ENCODE data around the gene MBD4.

MBD4 gene

GRCh38 chr3:129442486-129442885, 2.7 kb upstream of the MBD4 start:
- H3K27ac ChIP-seq (ENCODE audit: low read depth, low read length), result no peak overlapping the region
- no peak overlapping the region for H2AFZ ChIP-seq (ENCODE audit: insufficient read depth, low read length, poor library complexity)
- H3K27me3 ChIP-seq (ENCODE audit: insufficient read depth, low read length), result no peaks in the 10 kb centered on the region
- no peak overlapping the region for H2BK5ac ChIP-seq (ENCODE audit: low read depth, low read length, poor library complexity)
- H3K14ac ChIP-seq (ENCODE audit: low read length), result no peak overlapping the region
- H3K36me3 ChIP-seq (ENCODE audit: control insufficient read depth in 1 of 2, insufficient read depth in 2 of 2, low read length in 2 of 2), result peaks cover 0 to 2% of the 10 kb centered on the region in 2 experiments
- H3K4me2 ChIP-seq (ENCODE audit: low read length), result no peak overlapping the region
- H3K4ac ChIP-seq (ENCODE audit: low read depth, low read length), result no peak overlapping the region
- H3K4me1 ChIP-seq (ENCODE audit: control insufficient read depth in 1 of 2, insufficient read depth in 2 of 2, low read length in 2 of 2), result peaks cover 2 to 7% of the 10 kb centered on the region in 2 experiments
- peaks cover 9% of the 10 kb centered on the region for H3K79me2 ChIP-seq (ENCODE audit: control insufficient read depth, insufficient read depth, low read length, poor library complexity)
- no peak overlapping the region for H4K91ac ChIP-seq (ENCODE audit: low read depth, low read length)
- H3K9ac ChIP-seq (ENCODE audit: low read length), result no peak overlapping the region
- no CpG with 5 or more reads among the region's 2 CpGs for WGBS (ENCODE audit: extremely low coverage, insufficient coverage, insufficient read length)
- H3K4me3 ChIP-seq (ENCODE audit: low read depth, low read length), result no peak overlapping the region
- no peaks in the 10 kb centered on the region for H3K9me3 ChIP-seq (ENCODE audit: insufficient read depth, low read depth, low read length)
- no peak overlapping the region for H2BK12ac ChIP-seq (ENCODE audit: low read length)
- no peak overlapping the region for H3K18ac ChIP-seq (ENCODE audit: low read length)
- H3K79me1 ChIP-seq (ENCODE audit: low read length), result peaks cover 7% of the 10 kb centered on the region
- no peak overlapping the region for H3K23ac ChIP-seq (ENCODE audit: low read length)
- H2BK120ac ChIP-seq (ENCODE audit: insufficient read depth, low read length, poor library complexity), result no peak overlapping the region
- no peak overlapping the region for H2AK5ac ChIP-seq (ENCODE audit: low read length)
- DNase-seq, result no peak
- no peak overlapping the region for H4K8ac ChIP-seq (ENCODE audit: low read depth, low read length)
- no peak overlapping the region for H4K12ac ChIP-seq (ENCODE audit: low read depth, low read length)

- Histone ChIP-seq H3K9ac (ENCODE audit: low read length) (no peak overlapping the region), H2BK120ac (ENCODE audit: insufficient read depth, low read length, poor library complexity) (no peak overlapping the region), H3K23ac (ENCODE audit: low read length) (no peak overlapping the region), H2BK12ac (ENCODE audit: low read length) (no peak overlapping the region), H3K4me2 (ENCODE audit: low read length) (no peak overlapping the region), H2AFZ (ENCODE audit: insufficient read depth, low read length, poor library complexity) (no peak overlapping the region), H3K9me3 (ENCODE audit: insufficient read depth, low read depth, low read length) (no peaks in the 10 kb centered on the region), H3K4me1 (ENCODE audit: control insufficient read depth in 1 of 2, insufficient read depth in 2 of 2, low read length in 2 of 2) (peaks cover 0 to 7% of the 10 kb centered on the region in 2 experiments), H3K27me3 (ENCODE audit: insufficient read depth, low read length) (no peaks in the 10 kb centered on the region), H2BK5ac (ENCODE audit: low read depth, low read length, poor library complexity) (no peak overlapping the region), H3K79me2 (ENCODE audit: control insufficient read depth, insufficient read depth, low read length, poor library complexity) (peaks cover 9% of the 10 kb centered on the region), H3K36me3 (ENCODE audit: control insufficient read depth in 1 of 2, insufficient read depth in 2 of 2, low read length in 2 of 2) (peaks cover 0 to 4% of the 10 kb centered on the region in 2 experiments), H2AK5ac (ENCODE audit: low read length) (no peak overlapping the region), H3K4me3 (ENCODE audit: low read depth, low read length) (no peak overlapping the region), H4K12ac (ENCODE audit: low read depth, low read length) (no peak overlapping the region), H3K79me1 (ENCODE audit: low read length) (peaks cover 7% of the 10 kb centered on the region), H3K4ac (ENCODE audit: low read depth, low read length) (no peak overlapping the region), H3K27ac (ENCODE audit: low read depth, low read length) (no peak overlapping the region), H4K8ac (ENCODE audit: low read depth, low read length) (no peak overlapping the region), H3K14ac (ENCODE audit: low read length) (no peak overlapping the region), H4K91ac (ENCODE audit: low read depth, low read length) (no peak overlapping the region), H3K18ac (ENCODE audit: low read length) (no peak overlapping the region)
- DNase-seq, result no peak
- whole genome bisulfite sequencing (ENCODE audit: extremely low coverage, insufficient coverage, insufficient read length), result no CpG with 5 or more reads among the region's 4 CpGs
These were observed 2.0 kb upstream of the MBD4 start for GRCh38 chr3:129441782-129442181.

- no peak overlapping the region for H2AFZ ChIP-seq (ENCODE audit: insufficient read depth, low read length, poor library complexity)
- no peak overlapping the region for H3K27ac ChIP-seq (ENCODE audit: low read depth, low read length)
- peaks cover 7% of the 10 kb centered on the region for H3K79me1 ChIP-seq (ENCODE audit: low read length)
- H2AK5ac ChIP-seq (ENCODE audit: low read length), result no peak overlapping the region
- no peak overlapping the region for H4K12ac ChIP-seq (ENCODE audit: low read depth, low read length)
- no peak overlapping the region for H4K91ac ChIP-seq (ENCODE audit: low read depth, low read length)
- peaks cover 0 to 7% of the 10 kb centered on the region in 2 experiments for H3K36me3 ChIP-seq (ENCODE audit: control insufficient read depth in 1 of 2, insufficient read depth in 2 of 2, low read length in 2 of 2)
- H3K4me3 ChIP-seq (ENCODE audit: low read depth, low read length), result no peak overlapping the region
- WGBS (ENCODE audit: extremely low coverage, insufficient coverage, insufficient read length), result no CpG with 5 or more reads among the region's 9 CpGs
- no peak overlapping the region for H2BK5ac ChIP-seq (ENCODE audit: low read depth, low read length, poor library complexity)
- no peak overlapping the region for H3K23ac ChIP-seq (ENCODE audit: low read length)
- H4K8ac ChIP-seq (ENCODE audit: low read depth, low read length), result no peak overlapping the region
- H3K4me2 ChIP-seq (ENCODE audit: low read length), result no peak overlapping the region
- H2BK120ac ChIP-seq (ENCODE audit: insufficient read depth, low read length, poor library complexity), result no peak overlapping the region
- no peak overlapping the region for H2BK12ac ChIP-seq (ENCODE audit: low read length)
- H3K14ac ChIP-seq (ENCODE audit: low read length), result no peak overlapping the region
- H3K9ac ChIP-seq (ENCODE audit: low read length), result no peak overlapping the region
- peaks cover 9% of the 10 kb centered on the region for H3K79me2 ChIP-seq (ENCODE audit: control insufficient read depth, insufficient read depth, low read length, poor library complexity)
- H3K27me3 ChIP-seq (ENCODE audit: insufficient read depth, low read length), result no peaks in the 10 kb centered on the region
- H3K18ac ChIP-seq (ENCODE audit: low read length), result no peak overlapping the region
- DNase-seq, result no peak
- no peak overlapping the region for H3K4ac ChIP-seq (ENCODE audit: low read depth, low read length)
- peaks cover 0 to 7% of the 10 kb centered on the region in 2 experiments for H3K4me1 ChIP-seq (ENCODE audit: control insufficient read depth in 1 of 2, insufficient read depth in 2 of 2, low read length in 2 of 2)
- no peaks in the 10 kb centered on the region for H3K9me3 ChIP-seq (ENCODE audit: insufficient read depth, low read depth, low read length)
These were observed 1.5 kb upstream of the MBD4 start for GRCh38 chr3:129441215-129441614.

- no CpG with 5 or more reads among the region's 9 CpGs for WGBS (ENCODE audit: extremely low coverage, insufficient coverage, insufficient read length)
- peak overlapping the region; percentile 13 for H3K4ac ChIP-seq (ENCODE audit: low read depth, low read length)
- H2AK5ac ChIP-seq (ENCODE audit: low read length), result no peak overlapping the region
- peaks cover 7% of the 10 kb centered on the region for H3K79me1 ChIP-seq (ENCODE audit: low read length)
- peaks cover 9% of the 10 kb centered on the region for H3K79me2 ChIP-seq (ENCODE audit: control insufficient read depth, insufficient read depth, low read length, poor library complexity)
- H3K36me3 ChIP-seq (ENCODE audit: control insufficient read depth in 1 of 2, insufficient read depth in 2 of 2, low read length in 2 of 2), result peaks cover 2 to 9% of the 10 kb centered on the region in 2 experiments
- H3K9me3 ChIP-seq (ENCODE audit: insufficient read depth, low read depth, low read length), result no peaks in the 10 kb centered on the region
- H2BK12ac ChIP-seq (ENCODE audit: low read length), result no peak overlapping the region
- peak overlapping the region; percentile 76 for H4K8ac ChIP-seq (ENCODE audit: low read depth, low read length)
- H3K4me2 ChIP-seq (ENCODE audit: low read length), result peak overlapping the region; percentile 77
- peaks cover 0 to 7% of the 10 kb centered on the region in 2 experiments for H3K4me1 ChIP-seq (ENCODE audit: control insufficient read depth in 1 of 2, insufficient read depth in 2 of 2, low read length in 2 of 2)
- H2AFZ ChIP-seq (ENCODE audit: insufficient read depth, low read length, poor library complexity), result peak overlapping the region; percentile 51
- peak overlapping the region; percentile 79 for H3K14ac ChIP-seq (ENCODE audit: low read length)
- H2BK5ac ChIP-seq (ENCODE audit: low read depth, low read length, poor library complexity), result peak overlapping the region; percentile 62
- H3K18ac ChIP-seq (ENCODE audit: low read length), result peak overlapping the region; percentile 35
- peak in 1 of 2 donors; percentile 79 for DNase-seq
- H3K4me3 ChIP-seq (ENCODE audit: low read depth, low read length), result peak overlapping the region; percentile 90
- H3K23ac ChIP-seq (ENCODE audit: low read length), result no peak overlapping the region
- peak overlapping the region; percentile 88 for H3K27ac ChIP-seq (ENCODE audit: low read depth, low read length)
- no peak overlapping the region for H3K9ac ChIP-seq (ENCODE audit: low read length)
- peak overlapping the region; percentile 78 for H2BK120ac ChIP-seq (ENCODE audit: insufficient read depth, low read length, poor library complexity)
- no peaks in the 10 kb centered on the region for H3K27me3 ChIP-seq (ENCODE audit: insufficient read depth, low read length)
- peak overlapping the region; percentile 15 for H4K12ac ChIP-seq (ENCODE audit: low read depth, low read length)
- peak overlapping the region; percentile 72 for H4K91ac ChIP-seq (ENCODE audit: low read depth, low read length)
These were observed 956 bp upstream of the MBD4 start for GRCh38 chr3:129440618-129441190.

Measured in trophoblast cell (in vitro differentiated cells and primary cell).